Jurkat, Clone E6-1 (cell line): ENCODE results near the gene PRRT4.

Experiments
- DNase-seq: peaks from one replicate; pipeline ENCODE4 v3.0.0-alpha.2; 2011; ENCODE audit warnings: low read depth, low spot score
- H3K4me3 ChIP-seq: 2 replicates; pipeline ENCODE4 v1.5.1; 2011; ENCODE audit warnings: mild to moderate bottlenecking, low read length, control low read depth, moderate library complexity

Gene PRRT4

DNA sequence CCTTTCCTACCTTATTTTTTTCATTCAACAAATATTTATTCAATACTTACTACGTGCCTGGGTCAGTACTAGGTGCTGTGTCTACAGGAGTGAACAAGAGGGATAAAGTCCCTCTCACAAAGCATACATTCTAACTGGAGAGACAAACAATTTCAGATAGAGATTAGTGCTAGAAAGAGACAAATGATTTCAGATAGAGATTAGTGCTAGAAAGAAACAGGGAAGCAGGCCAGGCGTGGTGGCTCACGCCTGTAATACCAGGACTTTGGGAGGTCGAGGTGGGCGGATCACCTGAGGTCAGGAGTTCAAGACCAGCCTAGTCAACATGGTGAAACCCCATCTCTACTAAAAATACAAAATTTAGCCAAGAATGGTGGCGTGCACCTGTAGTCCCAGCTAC is 52.4 kb downstream of the PRRT4 start:
- no peak overlapping the region for H3K4me3 ChIP-seq
- DNase-seq: no peak

DNA sequence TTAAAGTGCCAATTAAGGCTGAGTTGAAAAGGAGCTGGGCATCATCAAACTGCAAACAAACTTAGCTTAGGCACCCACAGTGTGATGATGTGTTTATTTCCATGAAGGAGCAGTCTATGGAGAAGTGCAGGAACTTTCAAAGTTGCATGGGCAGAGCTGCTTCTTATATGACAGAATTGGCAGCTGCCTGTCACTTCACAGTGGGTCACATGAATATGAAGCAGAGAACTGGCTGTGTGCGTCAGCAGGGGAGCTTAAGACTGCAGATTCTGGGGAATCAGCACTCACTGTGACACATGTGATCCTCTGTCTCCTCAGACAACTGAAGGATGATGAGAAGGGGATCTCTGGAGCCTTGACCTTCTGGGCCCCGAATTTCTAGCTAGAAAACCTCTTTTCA is 54.4 kb downstream of the PRRT4 start:
- DNase-seq: no peak
- H3K4me3 ChIP-seq: no peak overlapping the region

DNA sequence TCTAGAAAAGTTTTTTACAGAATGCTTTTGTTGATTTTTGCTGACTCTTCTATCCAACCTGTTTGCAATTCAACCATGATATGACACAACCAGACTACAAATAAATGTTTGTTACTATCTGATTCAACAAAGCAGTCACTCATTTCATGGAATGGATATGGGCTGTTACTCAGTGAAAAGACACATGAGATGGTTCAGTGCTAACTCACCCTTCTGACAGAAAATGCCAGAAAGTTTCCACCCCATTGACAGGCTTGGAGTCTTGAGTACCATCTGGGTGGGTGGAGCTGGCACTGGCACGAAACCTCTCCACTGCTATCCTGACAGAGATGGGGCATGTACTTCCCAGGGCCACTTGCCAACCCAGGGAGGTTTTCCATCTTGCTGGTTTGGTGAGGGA is 57.3 kb downstream of the PRRT4 start:
- no peak for DNase-seq
- H3K4me3 ChIP-seq: no peak overlapping the region

DNA sequence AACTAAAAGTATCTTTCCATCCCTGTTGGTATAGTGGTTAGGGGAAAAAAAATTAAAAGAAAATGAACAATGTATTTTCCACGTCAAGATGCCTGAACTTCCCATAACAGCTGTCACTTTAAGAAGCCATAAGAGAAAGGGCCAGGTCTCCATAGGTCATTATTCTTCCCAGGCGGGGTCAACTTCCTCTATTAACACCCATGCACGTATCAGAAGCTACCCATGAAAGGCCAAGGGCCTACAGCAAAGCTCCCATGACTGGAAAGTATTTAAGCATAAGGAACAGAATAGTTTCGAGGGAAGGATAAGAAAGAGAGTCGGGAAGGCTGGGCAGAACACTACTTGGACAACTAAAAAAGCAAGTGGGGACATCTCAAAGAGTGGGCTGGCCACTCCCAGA is 57.8 kb downstream of the PRRT4 start:
- no peak for DNase-seq
- H3K4me3 ChIP-seq: no peak overlapping the region

DNA sequence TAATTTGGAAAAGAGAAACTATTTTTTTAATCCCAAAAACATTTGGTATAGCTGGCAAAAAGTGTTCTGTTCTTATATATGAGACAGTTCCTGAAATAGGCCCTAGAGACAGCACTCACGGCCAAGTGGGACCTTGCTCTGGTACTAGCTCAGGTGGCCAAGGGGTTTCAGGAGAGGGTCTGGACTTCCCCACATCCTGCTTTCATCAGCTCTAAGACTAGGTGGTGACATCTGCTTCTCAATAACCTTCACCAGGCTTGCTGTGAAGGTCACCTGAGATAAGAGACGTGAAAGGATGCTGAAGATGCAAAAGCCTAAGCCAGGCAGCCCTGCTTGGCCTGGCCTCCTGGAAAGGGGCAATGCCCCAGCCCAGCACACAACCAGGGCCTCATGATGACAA is 58.4 kb downstream of the PRRT4 start:
- H3K4me3 ChIP-seq: no peak overlapping the region
- no peak for DNase-seq

DNA sequence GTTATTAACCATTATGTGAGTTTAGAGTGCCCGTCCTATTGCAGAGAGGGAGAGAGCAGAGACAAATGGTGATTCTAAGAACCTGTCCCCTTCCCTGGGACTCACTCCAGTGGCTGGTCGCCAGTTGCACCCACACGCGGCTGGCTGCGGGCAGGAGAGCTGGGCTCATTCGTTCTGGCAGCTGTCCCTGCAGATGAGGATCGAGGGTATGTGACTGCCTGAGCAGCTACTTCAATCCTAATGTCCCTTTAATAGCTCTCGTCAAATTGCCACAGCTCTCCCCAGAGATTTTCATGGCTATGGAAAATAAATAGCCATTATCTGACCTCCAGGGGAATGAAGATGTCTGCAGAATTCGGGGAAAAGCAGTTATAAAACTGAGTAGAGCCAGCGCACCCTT is 59.4 kb downstream of the PRRT4 start:
- DNase-seq: no peak
- H3K4me3 ChIP-seq: no peak overlapping the region
